Measurements from ENCODE around the gene YY1AP1. TPM values are rescaled to one million over a fixed set of nuclear protein-coding genes. Genes with fewer than 3 reads are reported as not detected.

YY1AP1 gene
- total RNA-seq, 2 donors from 2014 or later: 41.9 to 62.1 TPM

DNA sequence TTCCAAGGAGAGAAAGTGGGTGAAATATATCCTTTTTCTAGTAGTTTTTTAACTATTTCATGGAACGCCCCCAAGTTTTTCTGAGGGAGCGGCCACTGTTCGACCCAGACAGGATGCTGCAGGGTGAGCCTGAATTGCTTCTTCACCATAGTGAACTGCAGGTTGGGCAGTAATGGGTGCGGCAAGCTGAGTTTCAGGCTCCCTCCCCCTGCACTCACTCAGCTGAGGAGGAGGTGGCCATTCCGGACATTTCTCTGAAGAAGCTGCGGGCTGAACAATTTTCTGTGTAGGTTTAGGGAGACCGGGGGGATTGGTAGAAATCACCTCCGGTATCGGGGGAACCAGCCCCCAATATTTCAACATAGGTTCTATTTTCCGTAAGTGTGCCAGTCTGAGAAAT, 8.5 kb upstream of the YY1AP1 start:
- Histone ChIP-seq H3K9ac (ENCODE audit: low read depth in 2 of 2, low read length in 2 of 2) (no peak overlapping the region), H3K4me1 (no peaks in the 10 kb centered on the region), H3K27ac (no peak overlapping the region), H3K9me3 (no peaks in the 10 kb centered on the region), H3K36me3 (no peaks in the 10 kb centered on the region), H3K27me3 (no peaks in the 10 kb centered on the region), H3K4me3 (no peak overlapping the region)
- DNase-seq: no peak
- TF ChIP-seq CTCF (IDR thresholded peaks at IDR 0.05): no peak
- intact Hi-C loops (cut with DNase I): no loop called here

DNA sequence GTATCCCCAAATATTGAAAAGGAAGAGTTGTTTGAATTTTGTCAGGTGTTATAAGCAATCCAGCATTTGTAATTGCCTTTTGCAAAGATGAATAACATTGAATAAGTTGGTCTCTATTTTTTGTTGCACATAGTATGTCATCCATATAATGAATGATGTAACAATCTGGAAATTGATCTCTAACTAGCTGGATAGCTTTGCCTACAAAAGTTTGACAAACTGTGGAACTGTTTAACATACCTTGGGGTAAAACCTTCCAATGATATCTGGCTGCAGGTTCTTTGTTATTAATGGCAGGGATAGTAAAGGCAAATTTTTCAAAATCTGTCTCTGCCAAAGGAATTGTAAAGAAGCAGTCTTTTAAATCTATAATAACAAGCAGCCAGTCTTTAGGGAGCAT, 8.0 kb upstream of the YY1AP1 start:
- no peak for DNase-seq
- Histone ChIP-seq H3K9me3 (no peaks in the 10 kb centered on the region), H3K36me3 (no peaks in the 10 kb centered on the region), H3K27ac (no peak overlapping the region), H3K4me1 (no peaks in the 10 kb centered on the region), H3K27me3 (no peaks in the 10 kb centered on the region), H3K4me3 (no peak overlapping the region), H3K9ac (ENCODE audit: low read depth in 2 of 2, low read length in 2 of 2) (no peak overlapping the region)
- TF ChIP-seq CTCF (IDR thresholded peaks at IDR 0.05): no peak
- intact Hi-C loops (cut with DNase I): no loop called here

GRCh38 chr1:155695608-155696007, 7.0 kb upstream of the YY1AP1 start:
- Histone ChIP-seq H3K27me3 (no peaks in the 10 kb centered on the region), H3K9ac (ENCODE audit: low read depth in 2 of 2, low read length in 2 of 2) (no peak overlapping the region), H3K4me1 (no peaks in the 10 kb centered on the region), H3K36me3 (no peaks in the 10 kb centered on the region), H3K9me3 (no peaks in the 10 kb centered on the region), H3K27ac (no peak overlapping the region), H3K4me3 (no peak overlapping the region)
- intact Hi-C loops (cut with DNase I): no loop called here
- no peak for TF ChIP-seq CTCF (IDR thresholded peaks at IDR 0.05)
- no peak for DNase-seq

- Histone ChIP-seq H3K4me1 (no peaks in the 10 kb centered on the region), H3K4me3 (no peak overlapping the region), H3K36me3 (no peaks in the 10 kb centered on the region), H3K27me3 (no peaks in the 10 kb centered on the region), H3K27ac (no peak overlapping the region), H3K9ac (ENCODE audit: low read depth in 2 of 2, low read length in 2 of 2) (no peak overlapping the region), H3K9me3 (no peaks in the 10 kb centered on the region)
- intact Hi-C loops (cut with DNase I): no loop called here
- no peak for DNase-seq
- TF ChIP-seq CTCF (IDR thresholded peaks at IDR 0.05): no peak
Measured at GRCh38 chr1:155695072-155695471, 6.5 kb upstream of the YY1AP1 start.

DNA sequence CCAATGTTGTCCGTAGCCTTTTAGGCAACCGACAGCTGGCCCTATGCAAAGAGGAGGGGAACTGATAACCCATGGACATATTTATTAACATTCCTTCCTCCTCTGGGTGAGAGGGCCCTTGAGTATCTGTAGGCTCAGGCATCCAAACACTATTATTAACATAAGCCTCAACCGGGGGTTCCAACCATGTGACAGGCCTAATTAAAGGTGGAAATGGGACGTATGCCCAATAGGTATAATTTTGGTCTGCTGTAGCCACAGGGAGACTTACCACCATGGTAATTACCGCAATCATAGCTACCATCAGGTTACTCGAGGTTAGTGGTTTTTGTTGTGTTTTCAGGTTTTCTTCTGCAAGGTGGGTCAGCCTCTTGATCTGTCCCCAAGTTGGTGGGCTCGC, 5.6 kb upstream of the YY1AP1 start:
- no peak for TF ChIP-seq CTCF (IDR thresholded peaks at IDR 0.05)
- H3K9ac ChIP-seq (ENCODE audit: low read depth in 2 of 2, low read length in 2 of 2): no peak overlapping the region
- H3K36me3 ChIP-seq: no peaks in the 10 kb centered on the region
- H3K27me3 ChIP-seq: no peaks in the 10 kb centered on the region
- no peaks in the 10 kb centered on the region for H3K9me3 ChIP-seq
- no peak overlapping the region for H3K27ac ChIP-seq
- no peak for DNase-seq
- intact Hi-C loops (cut with DNase I): no loop called here
- no peak overlapping the region for H3K4me3 ChIP-seq
- H3K4me1 ChIP-seq: no peaks in the 10 kb centered on the region
